MV-4-11 (cell line): Measurements from ENCODE around the gene SLC35E3.

Experiments
- DNase-seq: peaks from one replicate; lab custom pipeline; 2025; lab: John Stamatoyannopoulos, UW

Gene SLC35E3

DNA sequence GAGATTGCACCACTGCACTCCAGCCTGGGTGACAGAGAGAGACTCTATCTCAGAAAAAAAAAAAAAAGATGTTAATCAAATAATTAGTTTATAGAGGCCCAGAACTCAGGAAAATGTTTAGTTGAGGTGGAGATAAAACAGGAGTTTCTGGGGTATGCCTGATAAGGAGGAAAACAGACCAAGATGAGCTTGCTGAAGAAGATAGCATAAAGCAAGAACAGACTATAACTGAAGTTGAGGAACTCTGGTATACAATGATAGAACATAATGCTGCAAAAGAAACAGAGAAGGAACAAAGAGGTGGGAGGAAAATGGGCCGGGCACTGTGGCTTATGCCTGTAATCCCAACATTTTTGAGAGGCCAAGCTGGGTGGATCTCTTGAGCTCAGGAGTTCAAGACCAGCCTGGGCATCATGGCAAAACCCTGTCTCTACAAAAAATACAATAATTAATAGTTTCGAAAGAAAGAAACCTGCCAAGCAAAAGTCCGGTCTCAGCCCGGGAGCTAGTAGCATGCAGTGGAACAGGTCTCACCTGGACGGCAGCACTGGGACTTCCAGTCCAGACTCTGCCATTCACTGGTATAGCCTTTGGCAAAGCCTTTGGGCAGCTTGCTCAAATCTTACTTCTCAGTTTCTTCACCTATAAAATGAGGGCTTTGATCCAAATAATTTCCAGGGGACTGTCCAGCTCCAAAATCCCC, 25.4 kb downstream of the SLC35E3 start:
- no peak for DNase-seq

DNA sequence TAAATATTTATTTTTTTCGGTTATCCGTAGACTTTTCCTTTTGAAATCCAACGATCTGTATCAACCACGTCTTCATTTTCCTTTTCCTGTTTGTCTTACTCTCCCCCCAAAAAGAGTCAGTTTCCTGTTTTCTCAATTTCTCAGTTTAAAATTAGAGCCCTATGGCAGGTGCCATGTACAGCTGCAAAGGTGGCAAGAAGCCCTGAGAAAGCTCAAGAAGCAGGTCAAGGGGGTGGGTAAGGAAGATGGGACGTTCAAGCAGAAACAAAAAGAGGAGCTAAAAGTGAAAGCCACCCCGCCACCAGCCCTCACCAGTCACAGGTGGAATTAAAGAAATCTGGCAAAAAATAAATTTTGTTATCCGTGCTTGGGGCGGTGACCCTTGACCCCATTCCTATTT, 26.7 kb downstream of the SLC35E3 start:
- DNase-seq = no peak

DNA sequence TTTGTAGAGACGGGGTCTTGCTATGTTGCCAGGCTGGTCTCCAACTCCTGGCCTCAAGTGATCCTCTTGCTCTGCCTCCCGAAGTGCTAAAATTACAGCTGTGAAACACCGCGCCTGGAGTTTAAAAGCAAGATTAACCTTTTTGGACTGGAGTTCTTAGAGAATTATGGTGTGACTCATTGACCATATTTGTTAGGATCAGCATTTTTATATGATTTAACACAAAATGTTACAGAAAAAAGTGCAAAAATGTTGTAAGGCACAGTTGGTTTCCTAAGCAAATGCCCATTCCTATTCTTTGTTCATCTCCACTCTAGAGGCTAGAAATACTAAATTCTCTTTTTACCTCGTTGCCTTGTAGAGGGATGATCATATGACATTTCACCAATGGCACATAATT, 27.6 kb downstream of the SLC35E3 start:
- no peak for DNase-seq

DNA sequence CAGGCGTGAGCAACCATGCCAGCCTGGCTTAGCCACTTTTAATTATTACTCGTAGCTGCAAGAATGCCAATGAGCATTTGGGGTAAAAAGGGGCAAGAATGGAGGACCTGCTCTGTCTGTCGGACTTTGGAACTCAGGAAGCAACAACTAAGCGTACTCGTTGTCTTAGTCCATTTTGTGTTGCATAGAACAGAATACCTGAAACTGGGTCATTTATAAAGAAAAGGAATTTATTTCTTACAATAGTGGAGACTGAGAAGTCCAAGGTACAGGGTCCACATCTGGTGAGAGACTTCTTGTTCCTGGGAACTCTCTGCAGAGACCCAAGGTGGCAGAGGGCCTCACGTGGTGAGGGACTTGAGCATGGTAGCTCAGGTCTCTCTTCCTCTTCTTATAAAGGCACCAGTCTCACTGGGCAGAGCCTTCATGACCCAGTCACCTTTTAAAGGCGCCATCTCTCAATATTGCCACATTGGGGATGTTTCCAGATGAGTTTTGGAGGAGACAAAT, 29.2 kb downstream of the SLC35E3 start:
- DNase-seq = peak; percentile 38

DNA sequence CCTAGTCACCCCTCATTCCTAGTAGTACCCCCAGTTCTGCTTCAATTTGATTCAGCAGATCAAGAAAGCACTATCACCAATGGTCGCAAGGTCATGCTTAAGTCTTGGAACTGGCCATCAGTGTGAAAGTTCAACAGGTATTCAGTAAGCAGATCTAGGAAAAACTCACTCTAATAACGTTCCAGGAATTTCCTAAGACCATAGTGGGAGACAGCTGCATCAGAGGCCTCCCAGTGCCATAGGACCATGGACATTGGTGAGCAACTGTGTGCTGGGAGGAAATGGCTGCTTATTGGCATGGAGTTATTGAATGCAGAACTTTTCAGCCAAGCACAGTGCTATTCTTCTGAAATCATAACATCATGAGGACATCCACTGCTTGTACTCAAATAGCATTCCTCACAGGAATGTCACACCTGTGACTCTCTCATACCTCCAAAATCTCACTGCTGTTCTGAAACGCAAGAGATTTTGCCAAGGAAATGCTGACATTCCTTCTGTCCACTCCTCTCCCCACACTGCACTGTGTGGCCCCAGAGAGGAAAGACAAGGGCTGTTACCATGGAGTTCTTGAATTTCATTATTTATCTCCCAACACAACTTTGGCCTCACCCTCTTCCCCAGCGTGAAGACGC, 31.1 kb downstream of the SLC35E3 start:
- DNase-seq = no peak

DNA sequence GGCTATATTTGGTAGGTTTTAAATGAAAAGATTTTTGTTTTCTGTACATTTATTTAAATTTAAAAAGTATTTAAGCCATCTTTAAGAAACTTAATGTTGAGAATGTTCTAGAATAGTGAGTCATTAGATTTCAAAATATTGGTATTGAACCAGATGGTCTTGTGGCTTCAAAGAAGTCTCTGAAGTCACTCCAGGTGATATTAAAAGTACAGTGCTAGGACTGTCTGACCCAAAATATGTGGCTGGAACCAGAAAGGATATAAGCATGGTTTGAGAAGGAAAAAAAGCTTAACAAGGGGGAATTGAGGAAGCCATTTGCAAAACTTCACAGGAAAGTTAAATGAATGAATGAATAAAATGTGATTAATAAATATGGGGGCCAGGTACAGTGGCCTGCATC, 33.3 kb downstream of the SLC35E3 start:
- no peak for DNase-seq

DNA sequence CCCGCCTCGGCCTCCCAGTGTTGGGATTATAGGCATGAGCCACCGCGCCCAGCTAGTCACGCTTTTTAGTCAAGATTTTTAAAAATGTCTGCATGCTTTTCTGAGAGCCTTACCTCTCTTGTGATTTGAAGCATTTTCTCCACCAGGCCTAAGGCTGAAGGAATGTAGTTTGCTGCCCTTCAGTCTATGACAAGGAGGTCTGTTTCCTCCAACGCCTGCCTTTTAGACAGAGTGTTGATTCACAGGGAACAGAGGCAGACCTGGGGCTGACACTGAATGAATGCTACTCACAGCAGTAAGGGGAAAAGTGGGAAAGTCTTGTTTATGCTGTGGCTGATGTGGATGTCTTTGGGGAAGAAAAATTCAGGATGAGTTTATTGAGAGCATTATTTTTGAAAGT, 34.8 kb downstream of the SLC35E3 start:
- no peak for DNase-seq

DNA sequence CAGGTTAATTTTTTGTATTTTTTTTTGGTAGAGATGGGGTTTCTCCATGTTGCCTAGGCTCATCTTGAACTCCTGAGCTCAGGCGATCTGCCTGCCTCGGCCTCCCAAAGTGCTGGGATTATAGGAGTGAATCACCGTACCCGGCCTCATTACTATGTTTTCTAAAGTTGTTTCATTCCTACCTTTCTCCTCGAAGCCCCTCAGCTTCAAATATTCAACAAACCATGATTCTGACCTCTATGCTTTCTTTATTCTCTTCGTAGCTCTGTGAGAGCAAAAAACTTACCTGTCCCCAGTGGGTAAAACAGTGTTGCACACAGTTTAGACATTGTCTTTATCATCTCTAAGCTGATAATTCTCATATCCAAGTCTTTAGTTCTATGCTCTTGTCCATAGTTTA, 35.8 kb downstream of the SLC35E3 start:
- DNase-seq = no peak

DNA sequence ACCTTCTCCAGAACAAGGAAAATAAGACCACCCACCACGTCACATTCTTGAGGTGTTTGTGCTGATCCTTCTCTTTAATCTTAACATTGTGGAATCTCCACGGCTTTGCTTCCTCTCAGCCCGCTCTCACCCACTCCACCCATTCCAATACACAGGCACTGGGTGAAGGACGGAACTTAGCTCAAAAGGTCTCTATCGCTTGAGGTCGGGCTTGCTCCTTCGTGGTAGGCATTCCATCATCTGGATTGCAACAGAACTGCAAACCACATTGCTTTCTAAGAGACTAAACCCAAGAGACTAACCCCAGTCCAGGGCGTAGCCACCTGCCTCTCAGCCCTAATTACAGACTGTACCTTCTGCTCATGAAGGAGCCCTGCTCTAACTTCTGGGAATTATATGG, 38.0 kb downstream of the SLC35E3 start:
- DNase-seq = peak; percentile 93

DNA sequence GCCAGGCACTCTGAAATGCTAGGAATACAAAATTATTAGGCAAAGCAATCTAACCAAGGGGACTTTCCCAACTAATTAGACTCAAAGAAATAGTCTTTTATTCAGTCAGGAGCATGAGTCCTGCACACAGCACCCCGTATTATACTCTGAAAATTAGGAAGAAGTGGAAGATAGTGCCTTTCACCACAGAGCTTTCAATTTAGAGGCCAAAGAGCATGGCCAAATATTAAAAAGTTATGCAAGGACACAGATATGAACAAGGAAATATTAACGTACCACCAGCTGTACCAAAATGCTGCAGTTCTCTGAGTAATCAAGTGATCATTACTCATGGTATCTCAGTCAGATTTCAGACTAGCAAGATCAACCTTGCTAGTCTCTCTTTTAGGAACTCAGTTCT, 39.4 kb downstream of the SLC35E3 start:
- peak; percentile 39 for DNase-seq

DNA sequence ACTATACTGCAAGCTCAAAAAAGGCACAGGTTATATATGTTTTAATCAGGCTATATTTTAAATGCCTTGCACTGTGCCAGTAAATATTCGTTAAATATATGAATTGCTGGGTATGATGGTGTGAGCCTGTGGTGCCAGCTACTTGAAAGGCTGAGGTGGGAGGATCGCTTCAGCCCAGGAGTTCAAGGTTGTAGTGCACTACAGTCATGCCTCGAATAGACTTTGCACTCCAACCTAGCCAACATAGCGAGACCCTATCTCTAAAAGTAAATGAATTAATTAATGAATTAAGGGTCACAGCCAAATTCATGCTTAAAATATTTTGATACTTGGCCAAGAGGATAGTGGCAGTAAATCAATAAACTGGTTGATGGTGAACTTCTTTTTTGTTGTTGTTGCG, 39.8 kb downstream of the SLC35E3 start:
- no peak for DNase-seq

DNA sequence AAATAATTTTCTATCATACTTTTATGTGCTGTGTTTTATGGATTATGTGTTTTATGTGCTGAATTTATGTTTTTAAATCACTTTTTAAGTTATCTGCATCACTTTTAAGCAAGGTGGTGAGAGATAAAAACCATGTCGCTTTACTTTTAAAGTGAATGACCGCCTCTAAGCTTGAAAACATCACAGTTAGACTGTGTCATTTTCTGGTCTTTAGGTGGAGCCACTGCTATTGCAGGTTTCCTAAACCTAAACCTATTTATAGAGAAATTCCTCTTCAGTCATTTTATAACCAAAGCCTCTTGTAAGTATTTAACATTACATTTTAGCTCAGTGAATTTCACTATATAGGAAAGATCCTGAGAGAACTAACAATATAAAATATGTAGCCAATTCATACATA, 41.0 kb downstream of the SLC35E3 start:
- DNase-seq = peak; percentile 54

DNA sequence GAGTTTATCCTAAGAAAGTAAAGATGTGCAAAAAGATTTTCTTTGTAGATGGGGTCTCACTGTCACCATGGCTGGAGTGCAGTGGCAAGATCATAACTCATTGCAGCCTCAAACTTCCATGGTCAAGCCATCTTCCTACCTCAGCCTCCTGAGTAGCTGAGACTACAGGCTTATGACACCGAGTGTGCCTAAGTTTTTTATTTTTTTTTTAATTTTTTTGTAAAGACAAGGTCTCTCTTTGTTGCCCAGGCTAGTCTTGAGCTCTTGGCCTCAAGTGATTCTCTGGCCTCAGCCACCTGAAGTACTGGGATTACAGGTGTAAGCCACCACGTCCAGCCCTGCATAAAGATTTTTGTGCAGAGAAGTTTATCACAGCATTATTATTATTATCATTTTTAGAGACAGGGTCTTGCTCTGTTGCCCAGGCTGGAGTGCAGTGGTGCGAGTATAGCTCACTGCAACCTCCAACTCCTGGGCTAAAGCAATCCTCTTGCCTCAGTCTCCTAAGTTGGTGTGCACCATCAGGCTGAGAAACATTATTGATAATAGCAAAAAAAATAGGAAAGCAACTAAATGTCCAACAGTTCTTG, 42.7 kb downstream of the SLC35E3 start:
- no peak for DNase-seq

DNA sequence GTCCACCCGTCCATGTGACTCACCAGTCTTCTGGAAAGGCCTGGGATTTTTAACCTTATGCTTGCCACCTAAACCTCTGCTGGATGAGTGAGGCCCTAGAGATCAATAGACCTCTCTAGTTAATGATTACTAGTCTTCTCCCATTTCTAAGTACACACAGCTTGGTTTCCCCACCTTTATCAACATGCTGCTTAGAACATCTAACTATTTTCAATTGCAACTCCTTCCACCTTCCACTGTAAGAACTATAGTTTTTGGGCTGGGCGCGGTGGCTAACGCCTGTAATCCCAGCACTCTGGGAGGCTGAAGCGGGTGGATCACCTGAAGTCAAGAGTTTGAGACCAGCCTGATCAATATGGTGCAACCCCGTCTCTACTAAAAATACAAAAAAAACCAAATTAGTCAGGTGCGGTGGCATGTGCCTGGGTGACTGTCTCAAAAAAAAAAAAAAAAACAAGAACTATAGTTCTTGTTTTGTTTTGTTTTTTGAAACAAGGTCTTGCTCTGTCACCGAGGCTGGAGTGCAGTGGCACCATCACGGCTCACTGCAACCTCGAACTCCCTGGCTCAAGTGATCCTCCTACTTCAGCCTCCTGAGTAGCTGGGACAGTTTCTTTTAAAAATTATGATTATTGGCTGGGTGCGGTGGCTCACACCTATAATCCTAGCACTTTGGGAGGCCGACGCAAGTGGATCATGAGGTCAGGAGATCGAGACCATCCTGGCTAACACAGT, 43.3 kb downstream of the SLC35E3 start:
- no peak for DNase-seq

DNA sequence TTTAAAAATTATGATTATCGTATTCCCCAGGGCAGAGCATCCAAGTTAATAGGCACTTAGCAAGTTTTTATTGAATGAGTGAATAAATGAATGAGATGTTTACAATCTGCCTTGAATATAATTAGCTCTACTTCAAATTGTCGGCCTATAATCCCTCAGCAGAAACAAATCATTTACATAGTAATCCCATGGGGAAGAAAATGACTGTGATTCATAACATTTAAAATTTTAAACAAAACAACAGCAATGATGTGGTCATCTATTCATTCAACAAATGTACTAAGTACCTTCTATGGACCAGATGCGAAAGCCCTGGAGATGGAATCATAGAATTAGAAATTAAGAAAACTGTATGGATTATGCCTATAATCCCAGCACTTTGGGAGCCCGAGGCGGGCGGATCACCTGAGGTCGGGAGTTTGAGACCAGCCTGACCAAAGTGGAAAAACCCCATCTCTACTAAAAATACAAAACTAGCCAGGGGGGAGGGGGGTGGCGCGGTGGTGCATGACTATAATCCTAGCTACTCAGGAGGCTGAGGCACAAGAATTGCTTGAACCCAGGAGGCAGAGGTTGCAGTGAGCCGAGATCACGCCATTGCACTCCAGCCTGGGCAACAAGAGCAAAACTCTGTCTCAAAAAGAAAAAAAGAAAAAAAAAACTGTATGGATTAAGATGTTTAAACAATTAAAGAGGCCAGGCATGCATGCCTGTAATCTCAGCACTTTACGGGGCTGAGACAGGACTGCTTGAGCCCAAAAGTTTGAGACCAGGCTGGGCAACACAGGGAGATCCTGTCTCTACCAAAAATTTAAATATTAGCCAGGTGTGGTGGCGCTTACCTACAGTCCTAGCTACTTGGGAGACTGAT, 44.3 kb downstream of the SLC35E3 start:
- DNase-seq = no peak

DNA sequence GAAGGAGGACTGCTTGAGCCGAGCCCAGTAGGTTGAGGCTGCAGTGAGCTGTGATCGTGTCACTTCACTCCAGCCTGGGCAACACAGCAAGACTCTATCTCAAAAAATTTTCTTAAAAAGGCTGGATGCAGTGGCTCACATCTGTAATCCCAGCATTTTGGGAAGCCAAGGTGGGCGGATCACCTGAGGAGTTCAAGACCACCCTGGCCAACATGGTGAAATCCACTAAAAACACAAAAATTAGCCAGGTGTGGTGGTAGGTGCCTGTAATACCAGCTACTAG, 44.9 kb downstream of the SLC35E3 start:
- DNase-seq = no peak

DNA sequence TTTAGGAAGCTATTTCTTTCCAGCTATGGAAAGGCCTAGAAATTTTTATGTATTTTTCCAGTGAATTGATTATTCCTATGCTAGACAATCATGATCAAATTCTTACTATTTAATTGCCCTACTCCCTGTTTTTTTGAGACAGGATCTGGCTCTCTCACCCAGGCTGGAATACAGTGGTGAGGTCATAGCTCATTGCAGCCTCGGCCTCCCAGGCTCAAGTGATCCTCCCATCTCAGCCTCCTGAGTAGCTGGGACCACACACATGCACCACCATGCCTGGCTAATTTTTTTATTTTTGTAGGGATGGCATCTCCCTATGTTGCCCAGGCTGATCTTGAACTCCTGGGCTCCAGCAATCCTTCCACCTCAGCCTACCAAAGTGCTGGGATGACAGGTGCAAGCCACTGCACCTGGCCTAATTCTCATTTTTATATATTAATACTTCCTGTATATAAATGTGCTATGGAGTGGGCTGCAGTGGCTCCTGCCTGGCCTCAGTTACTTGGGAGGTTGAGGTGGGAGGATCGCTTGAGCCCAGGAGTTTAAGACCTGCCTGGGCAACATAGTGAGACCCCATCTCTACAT, 46.0 kb downstream of the SLC35E3 start:
- DNase-seq = no peak

DNA sequence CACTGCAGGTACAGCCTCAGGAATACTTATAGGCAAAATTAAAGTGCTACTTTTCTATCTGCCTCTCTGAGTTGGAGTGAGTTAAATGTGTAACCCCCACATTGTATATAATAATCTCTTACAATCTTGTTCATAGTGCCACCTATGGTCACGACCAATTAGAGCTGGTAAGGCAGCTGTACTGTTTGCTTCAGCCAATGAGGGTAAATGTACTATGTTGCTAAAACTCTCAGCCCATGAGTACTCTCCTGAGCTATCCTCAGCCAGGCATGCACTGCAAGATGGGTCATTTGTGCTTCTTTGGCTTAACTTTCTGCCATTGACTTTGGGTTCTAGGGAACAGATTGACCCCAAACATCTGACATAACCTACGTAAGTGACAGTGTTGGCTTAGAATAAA, 47.0 kb downstream of the SLC35E3 start:
- DNase-seq = peak; percentile 58

DNA sequence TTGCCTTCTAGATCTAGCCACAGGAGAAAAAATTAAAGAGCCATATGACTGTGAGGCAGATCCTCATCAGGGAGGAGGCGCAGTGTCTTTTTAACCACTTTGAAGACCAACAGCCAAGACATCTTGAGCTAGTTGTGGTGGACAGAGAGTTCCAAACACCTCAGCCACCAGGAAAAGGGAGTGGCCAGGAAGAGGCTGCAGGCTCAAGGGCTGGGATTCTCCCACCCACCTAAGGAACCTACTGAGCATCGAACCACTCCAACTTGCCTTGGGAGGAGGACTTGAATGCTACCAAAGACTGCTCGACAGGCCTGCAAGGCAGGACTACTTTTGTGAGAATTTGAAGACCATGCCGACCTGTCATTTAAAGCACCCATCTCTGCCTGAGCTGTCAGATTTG, 47.5 kb downstream of the SLC35E3 start:
- DNase-seq = no peak

DNA sequence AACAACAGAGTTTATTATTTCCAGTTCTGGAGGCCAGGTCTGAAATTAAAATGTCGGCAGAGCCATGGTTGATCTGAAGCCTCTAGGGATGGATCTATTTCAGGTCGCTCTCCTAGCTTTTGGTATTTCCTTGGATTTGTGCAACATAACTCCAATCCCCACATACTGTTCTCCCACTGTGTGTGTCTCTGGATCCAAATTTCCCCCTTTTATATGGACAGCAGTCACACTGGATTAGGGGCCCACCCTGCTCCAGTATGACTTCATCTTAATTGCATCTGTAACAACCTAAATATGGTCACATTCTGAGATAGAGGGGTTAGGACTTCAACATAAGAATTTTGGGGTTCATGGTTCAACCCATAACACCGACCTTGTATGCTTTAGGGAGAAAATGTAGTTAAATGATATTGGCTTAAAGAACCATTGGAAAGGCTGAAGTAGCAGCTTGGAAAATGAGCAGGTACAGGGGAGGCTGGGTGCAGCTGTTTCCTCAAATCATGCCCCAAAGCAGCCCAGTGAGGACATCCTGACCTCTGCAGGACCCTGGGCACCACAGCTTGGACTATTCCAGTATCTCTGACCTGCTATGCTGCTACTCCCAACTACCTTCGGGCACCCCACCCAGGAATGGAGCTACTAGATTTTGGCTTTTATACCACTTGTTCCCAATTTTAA, 48.1 kb downstream of the SLC35E3 start:
- no peak for DNase-seq

DNA sequence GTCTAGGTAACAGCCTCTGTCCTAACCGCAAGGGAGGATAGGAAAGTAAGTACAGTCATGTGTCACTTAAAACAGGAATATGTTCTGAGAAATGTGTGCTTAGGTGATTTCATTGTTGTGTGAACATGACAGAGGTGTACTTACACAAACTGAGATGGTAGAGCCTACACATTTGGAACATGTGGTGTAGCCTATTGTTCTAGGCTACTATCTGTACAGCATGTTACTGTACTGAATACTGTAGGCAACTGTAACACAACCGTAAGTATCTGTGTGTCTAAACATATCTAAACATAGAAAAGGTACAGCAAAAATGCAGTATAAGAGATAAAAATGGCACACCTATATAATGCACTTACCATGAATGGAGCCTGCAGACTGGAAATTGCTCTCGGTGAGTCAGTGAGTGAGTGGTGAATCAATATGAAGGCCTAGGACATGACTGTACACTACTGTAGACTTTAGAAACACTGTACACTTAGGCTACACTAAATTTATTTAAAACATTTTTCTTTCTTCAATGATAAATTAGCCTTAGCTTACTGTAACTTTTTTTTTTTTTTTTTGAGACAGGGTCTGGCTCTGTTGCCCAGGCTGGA, 48.8 kb downstream of the SLC35E3 start:
- DNase-seq = no peak
